ENCODE data around the gene CENPL.

DNA sequence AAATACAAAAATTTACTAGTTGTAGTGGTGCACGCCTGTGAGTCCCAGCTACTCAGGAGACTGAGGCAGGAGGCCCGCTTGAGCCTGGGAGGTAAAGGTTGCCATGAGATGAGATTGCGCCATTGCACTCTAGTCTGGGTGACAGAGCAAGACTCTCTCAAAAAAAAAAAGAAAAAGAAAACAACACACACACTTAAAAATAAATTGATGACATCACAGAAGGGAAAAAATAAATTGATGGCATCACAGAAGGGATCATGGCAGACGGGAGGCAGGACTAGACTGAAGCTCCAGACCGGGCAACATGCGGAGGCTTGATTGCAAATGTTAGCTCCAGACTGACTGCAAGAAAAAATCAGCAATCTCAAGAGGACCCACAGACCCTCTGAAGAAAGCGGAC is 66.6 kb downstream of the CENPL start:
- TF ChIP-seq CTCF (IDR thresholded peaks at IDR 0.05) (no peak), POLR2A (IDR thresholded peaks at IDR 0.05) (no peak), POLR2AphosphoS5 (IDR thresholded peaks at IDR 0.05; ENCODE audit: insufficient read depth in 1 of 2, low read depth in 1 of 2) (no peak)

All from vagina (tissue), 2 donors.